ENCODE data around the gene HDAC4.

GRCh38 chr2:239386001-239386670, 14.7 kb downstream of the HDAC4 start:
- TF ChIP-seq, protein P1, sequence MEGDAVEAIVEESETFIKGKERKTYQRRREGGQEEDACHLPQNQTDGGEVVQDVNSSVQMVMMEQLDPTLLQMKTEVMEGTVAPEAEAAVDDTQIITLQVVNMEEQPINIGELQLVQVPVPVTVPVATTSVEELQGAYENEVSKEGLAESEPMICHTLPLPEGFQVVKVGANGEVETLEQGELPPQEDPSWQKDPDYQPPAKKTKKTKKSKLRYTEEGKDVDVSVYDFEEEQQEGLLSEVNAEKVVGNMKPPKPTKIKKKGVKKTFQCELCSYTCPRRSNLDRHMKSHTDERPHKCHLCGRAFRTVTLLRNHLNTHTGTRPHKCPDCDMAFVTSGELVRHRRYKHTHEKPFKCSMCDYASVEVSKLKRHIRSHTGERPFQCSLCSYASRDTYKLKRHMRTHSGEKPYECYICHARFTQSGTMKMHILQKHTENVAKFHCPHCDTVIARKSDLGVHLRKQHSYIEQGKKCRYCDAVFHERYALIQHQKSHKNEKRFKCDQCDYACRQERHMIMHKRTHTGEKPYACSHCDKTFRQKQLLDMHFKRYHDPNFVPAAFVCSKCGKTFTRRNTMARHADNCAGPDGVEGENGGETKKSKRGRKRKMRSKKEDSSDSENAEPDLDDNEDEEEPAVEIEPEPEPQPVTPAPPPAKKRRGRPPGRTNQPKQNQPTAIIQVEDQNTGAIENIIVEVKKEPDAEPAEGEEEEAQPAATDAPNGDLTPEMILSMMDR (optimal IDR thresholded peaks at IDR 0.05 in 1 of 3, IDR thresholded peaks at IDR 0.05 in 1 of 3, conservative IDR thresholded peaks at IDR 0.05 in 1 of 3; ENCODE audit: extremely low read depth in 1 of 3, insufficient read depth in 2 of 3, low read length in 3 of 3), result no peak
- TF ChIP-seq EZH2 (IDR thresholded peaks at IDR 0.05; ENCODE audit: low read length), result no peak
